ENCODE data around the gene KLHL11.
"Not testable (repeated sequence)": the region's sequence is repeated elsewhere in the genome, so short reads cannot be mapped to it uniquely, and the experiment has no call there.

Gene KLHL11

GRCh38 chr17:41836550-41837196 is 28.6 kb downstream of the KLHL11 start:
- DNase-seq (ENCODE audit: low spot score), result no peak

DNA sequence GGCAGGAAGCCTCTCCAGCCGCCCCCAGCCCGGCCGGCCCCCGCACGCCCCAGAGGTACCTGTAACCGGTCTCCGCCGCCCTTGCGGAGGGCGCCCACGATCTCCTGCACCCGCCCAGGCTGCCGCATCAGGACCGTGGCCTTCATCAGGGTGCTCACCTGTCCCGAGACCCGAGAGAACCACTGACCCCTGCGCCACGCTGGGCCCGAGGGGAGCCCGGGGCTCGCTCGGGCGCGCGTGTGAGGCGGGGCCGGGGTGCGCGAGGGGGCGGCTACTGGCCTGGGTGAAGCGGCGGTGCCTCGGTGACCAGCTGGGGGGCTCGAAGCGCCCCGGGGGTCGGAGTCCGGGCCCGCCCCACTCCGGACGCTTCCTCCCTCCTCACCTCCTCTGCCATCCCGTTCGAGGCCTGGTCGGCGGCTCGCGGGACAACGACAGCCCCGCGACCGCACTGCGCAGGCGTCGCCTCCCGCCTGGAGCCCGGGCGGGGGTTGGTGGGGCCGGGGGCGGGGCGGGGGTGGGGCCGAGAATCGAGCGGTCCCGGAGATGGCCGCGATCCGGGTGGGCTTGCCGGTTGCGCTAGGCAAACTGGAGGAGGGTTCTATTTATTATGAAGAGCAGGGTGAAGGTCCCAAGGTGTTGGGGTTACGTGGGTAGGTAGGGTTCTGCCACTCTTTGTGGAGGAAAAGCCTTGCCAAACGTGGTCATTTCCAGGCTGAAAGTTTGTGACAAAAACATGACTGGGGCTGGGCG is 29.2 kb downstream of the KLHL11 start, which contains the start of gene NT5C3B:
NT5C3B (minus strand) TSS at position 433 of the 750 bp plus-strand sequence; CDS start at position 394, 39 bp downstream.
- peak; percentile 86 for DNase-seq (ENCODE audit: low spot score)

- no peak for DNase-seq (ENCODE audit: low spot score)
These were observed 29.9 kb downstream of the KLHL11 start for GRCh38 chr17:41835214-41835799.

- DNase-seq (ENCODE audit: low spot score), result not testable (repeated sequence)
These were observed 35.3 kb downstream of the KLHL11 start for GRCh38 chr17:41829961-41830360.

DNA sequence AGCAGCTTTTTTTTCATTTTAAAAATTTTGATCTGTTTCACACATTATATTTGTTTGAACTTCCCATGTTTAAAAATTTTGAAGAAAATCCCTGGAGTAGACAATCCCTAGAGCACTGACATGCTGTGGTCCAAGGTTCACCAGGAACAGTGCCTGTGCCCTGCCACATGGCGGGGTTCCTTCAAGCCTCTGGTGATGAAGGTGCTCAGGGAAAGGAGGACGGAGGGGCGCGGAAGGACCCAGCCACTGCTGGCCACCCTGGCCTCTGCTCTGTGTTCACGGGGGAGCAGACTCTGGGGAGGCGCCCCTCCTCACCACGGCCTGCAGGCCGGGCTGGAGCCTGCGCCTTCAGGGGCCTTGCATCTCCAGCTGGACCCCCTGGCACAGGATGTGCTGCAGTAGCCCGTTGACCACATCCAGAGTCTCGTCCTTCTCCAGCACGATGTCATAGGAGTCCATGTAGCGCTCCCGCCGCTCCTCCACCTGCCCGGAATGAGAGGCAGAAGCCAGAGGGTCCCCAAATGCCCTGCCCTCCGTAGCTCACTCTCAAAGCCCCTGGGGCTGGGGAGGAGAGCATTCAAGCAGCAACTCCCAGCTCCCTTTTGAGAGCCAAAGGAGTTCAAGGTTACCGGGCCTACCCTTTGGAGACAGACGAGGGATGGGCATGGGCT is 39.9 kb downstream of the KLHL11 start:
- DNase-seq (ENCODE audit: low spot score), result no peak

DNA sequence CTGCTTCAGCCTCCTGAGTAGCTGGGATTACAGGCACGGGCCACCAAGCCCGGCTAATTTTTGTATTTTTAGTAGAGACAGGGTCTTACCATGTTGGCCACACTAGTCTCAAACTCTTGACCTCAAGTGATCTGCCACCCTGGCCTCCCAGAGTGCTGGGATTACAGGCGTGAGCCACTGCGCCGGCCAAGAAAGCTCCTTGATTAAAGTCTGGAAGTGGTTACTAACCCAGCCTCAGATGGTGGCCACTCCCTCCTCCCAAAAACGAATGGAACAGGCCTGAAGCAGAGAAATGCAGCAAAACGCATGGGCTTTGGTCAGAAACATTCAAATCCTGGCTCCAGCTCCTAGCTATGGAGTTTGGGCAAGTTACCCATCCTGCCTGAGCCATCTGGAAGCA is 41.1 kb downstream of the KLHL11 start:
- DNase-seq (ENCODE audit: low spot score), result no peak

DNA sequence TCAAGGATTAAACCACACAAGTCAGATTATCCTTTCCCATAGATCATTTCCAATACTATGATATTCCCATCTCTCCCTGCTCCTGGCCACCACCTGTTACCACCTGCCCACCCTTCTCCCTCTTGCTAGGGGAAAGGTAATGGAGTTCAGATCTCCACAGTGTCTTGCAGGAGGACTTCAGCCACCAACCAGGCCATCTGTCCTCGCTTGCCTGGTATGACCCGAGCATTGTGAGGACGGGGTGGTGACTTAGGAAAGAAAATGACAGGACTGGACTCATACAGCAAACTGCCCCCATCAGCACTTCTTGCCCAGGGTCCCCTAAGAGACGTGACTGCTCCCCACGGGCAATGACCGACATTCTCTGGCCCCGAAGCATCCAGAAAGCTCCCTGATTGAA is 41.6 kb downstream of the KLHL11 start:
- no peak for DNase-seq (ENCODE audit: low spot score)

DNA sequence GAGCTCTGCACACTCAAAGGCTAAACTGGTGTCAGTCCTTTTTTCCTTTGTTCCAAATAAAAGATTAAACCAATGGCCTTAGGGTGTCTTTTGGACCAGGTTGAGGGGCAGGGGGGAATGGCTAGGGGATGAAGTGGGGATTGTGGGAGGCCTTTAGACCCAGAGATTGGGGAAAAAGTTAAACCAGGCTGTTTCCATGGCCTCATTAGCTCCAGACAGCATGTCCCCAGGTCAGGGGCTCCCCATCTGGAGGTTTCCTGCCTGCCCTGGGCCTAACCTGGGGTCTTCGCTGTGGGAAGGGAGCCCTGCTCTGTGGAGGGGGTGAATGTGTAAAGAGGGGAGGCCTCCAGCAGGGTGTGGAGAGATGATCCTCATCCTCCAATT is 42.1 kb downstream of the KLHL11 start:
- no peak for DNase-seq (ENCODE audit: low spot score)

DNA sequence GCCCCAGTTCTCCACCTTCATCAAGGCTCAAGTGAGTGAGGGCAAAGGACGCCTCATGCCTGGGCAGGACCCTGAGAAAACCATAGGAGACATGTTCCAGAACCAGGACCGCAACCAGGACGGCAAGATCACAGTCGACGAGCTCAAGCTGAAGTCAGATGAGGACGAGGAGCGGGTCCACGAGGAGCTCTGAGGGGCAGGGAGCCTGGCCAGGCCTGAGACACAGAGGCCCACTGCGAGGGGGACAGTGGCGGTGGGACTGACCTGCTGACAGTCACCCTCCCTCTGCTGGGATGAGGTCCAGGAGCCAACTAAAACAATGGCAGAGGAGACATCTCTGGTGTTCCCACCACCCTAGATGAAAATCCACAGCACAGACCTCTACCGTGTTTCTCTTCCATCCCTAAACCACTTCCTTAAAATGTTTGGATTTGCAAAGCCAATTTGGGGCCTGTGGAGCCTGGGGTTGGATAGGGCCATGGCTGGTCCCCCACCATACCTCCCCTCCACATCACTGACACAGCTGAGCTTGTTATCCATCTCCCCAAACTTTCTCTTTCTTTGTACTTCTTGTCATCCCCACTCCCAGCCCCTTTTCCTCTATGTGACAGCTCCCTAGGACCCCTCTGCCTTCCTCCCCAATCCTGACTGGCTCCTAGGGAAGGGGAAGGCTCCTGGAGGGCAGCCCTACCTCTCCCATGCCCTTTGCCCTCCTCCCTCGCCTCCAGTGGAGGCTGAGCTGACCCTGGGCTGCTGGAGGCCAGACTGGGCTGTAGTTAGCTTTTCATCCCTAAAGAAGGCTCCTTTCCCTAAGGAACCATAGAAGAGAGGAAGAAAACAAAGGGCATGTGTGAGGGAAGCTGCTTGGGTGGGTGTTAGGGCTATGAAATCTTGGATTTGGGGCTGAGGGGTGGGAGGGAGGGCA is 42.7 kb downstream of the KLHL11 start:
- DNase-seq (ENCODE audit: low spot score), result no peak

DNA sequence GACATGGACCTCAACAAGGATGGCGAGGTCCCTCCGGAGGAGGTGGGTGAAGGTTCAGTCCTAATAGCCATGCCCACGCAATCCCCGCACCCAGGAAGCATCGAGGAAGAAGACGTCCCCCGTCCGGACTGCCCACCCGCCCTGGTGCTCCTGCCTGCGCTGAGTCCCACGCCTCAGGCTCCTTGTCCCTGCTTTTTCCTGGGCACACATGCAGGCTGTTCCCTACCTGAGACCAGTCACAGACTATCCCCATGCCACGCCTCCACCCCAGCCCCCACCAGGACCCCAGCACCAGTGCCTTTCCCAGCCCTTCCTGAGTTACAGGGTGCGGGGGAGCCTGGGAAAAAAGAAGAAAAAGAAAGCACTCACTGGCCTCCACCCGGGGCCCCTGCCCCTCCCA is 43.4 kb downstream of the KLHL11 start:
- no peak for DNase-seq (ENCODE audit: low spot score)

DNA sequence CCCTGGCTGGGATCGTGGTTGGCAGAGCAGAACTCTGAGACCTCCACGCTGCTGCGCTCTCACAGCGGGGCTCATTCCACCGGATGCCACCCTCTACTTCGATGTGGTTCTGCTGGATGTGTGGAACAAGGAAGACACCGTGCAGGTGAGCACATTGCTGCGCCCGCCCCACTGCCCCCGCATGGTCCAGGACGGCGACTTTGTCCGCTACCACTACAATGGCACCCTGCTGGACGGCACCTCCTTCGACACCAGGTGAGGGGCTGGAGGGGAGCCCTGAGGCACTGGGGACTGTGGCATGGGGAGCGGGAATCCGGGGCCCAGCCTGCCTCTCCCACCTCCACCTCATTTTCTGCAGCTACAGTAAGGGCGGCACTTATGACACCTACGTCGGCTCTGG is 47.2 kb downstream of the KLHL11 start:
- DNase-seq (ENCODE audit: low spot score), result no peak

GRCh38 chr17:41816637-41817320 is 48.4 kb downstream of the KLHL11 start:
- no peak for DNase-seq (ENCODE audit: low spot score)

GRCh38 chr17:41814195-41814594 is 51.0 kb downstream of the KLHL11 start:
- DNase-seq (ENCODE audit: low spot score), result no peak

DNA sequence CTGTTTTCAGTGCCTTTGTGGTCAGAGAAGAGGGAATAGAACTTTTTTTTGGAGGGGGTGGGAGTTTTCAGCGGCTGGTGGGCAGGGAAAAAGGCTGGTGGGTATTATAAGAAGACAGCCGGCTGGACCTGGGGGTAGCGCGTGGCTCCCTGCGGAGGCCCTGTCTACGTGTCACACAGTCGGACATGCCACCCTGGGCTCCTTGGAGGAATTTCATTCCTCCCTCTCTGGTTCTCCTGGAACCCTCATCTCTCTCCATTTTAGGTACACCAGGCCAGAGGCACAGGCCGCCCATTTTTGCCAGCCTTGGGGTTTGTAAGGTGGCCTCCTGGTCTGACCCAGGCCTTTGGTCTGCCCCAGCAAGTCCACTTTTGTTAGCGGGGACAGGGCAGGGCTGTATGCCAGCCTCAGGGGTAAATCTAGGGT is 51.5 kb downstream of the KLHL11 start:
- DNase-seq (ENCODE audit: low spot score), result no peak

- DNase-seq (ENCODE audit: low spot score), result no peak
These were observed 52.0 kb downstream of the KLHL11 start for GRCh38 chr17:41813152-41813680.

DNA sequence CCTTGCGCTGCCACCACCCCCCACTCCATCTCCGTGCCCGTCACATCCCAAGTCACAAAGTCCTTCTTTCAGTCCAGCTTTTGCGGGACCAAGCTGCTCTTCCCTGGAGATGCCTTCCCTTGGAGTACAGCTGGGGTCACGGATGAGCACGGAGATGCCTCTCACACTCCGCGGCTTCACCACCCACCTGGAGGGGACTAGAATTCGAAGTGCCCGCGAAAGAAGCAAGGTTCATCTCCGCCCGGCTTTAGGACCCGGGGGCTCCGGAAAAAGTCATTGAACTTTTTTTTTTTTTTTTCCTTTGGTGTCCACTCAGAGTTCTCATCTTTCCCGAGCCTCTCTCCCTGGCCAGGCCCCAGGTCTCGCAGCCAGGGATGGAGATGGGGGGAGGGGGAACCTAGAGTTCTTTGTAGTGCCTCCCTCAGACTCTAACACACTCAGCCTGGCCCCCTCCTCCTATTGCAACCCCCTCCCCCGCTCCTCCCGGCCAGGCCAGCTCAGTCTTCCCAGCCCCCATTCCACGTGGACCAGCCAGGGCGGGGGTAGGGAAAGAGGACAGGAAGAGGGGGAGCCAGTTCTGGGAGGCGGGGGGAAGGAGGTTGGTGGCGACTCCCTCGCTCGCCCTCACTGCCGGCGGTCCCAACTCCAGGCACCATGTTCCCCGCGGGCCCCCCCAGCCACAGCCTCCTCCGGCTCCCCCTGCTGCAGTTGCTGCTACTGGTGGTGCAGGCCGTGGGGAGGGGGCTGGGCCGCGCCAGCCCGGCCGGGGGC is 52.7 kb downstream of the KLHL11 start, which contains the start of gene FKBP10:
FKBP10 (plus strand) TSS at position 624 of the 771 bp plus-strand sequence; CDS start at position 655, 31 bp downstream.
- peak; percentile 81 for DNase-seq (ENCODE audit: low spot score)

DNA sequence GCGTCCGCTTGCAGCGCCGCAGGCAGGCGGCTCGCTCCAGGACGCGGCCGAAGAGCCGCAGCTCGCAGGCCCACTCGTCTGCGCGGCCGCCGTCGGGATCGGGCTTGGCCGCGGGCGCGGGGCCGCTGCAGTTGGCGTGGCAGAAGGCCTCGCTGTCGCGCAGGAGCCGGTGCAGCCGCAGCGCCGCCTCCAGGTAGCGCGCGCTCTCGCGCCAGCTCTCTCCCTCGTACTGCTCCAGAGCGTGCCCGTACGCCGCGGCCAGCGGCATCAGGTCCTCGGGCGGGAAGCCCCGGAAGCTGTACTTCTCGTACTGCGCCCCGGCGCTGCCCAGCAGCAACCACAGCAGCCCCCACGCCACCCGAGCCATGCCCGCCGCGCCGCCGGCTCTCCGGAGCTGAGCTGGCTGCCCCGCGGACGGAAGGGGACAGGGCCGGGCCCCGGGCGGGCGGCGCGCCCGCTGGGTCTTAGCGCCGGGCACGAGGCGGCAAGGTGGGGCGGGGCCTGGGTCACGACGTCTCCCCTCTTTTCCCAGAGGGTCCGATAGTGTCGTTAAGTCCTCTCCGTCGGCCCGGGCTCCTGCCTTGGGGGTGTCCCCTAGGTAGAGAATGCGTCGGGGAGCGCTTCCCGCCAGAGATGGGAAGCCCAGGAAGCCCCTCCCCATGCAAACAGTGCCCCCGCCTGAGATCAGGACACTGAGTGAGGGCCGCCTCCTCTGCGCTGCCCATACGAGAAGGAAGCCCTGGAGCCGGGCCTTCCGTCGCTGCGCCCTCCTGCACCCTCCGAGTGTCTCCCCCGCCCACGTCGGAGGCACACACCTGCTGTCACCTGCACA is 53.5 kb downstream of the KLHL11 start, which contains the start of gene P3H4:
P3H4 (minus strand) TSS at position 401 of the 832 bp plus-strand sequence; CDS start at position 367, 34 bp downstream.
- peak; percentile 77 for DNase-seq (ENCODE audit: low spot score)

DNA sequence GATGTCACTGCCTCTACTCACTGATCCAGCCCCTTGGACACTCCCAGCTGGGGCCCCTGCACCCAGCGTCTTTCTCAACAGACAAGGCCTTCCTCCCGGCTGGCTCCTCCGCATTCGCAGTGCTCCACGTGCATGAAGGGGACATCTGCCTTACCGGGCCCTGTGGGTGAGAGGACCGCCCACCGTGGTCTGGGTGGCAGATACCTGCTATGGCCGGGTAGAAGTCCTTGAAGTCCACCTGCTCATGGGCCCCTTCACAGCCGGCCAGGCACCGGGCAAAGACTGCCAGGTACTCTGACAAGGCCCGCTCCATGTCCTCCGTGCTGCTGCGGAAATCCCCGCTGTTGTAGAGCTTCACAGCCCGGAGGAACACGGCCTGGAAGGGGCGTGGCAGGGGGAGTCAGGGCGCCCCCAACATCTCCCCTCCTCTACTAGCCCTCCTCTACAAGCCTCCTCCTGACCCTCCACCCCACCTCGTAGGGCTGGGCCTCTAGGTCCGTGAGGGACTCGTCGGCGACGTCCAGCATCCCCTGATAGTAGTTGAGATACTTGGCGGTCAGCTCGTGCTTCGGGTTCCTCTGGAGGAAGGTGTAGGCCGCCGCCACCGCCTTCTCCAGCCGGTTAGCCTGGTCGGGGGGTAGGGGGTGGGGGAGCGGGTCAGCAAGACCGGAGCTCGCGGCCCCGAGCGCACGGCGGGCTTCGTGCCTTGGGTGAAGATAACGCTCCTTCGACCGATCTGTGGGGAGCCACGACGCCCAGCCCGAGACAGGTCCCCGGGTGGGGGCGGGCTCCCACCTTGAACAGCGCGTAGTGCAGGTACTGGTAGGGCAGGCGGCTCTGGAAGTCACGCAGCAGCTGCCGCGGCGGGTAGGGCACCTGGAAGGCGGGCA is 54.3 kb downstream of the KLHL11 start:
- DNase-seq (ENCODE audit: low spot score), result peak; percentile 41
